GM12878 (cell line): ENCODE data around the gene BLNK. TPM values are rescaled to one million over a fixed set of nuclear protein-coding genes. Genes with fewer than 3 reads are reported as not detected.

Source experiments
- EGR1 ChIP-seq, 2 experiments: IDR thresholded peaks; 1 replicate in 1 of 2; 2 replicates in 1 of 2; pipeline ENCODE4 v1.6.1; 2011 to 2012; ENCODE audit warnings: low read depth in 2 of 2, low read length in 2 of 2, borderline replicate concordance in 1 of 2, mild to moderate bottlenecking in 1 of 2, moderate library complexity in 1 of 2
- GABPA ChIP-seq: IDR thresholded peaks from 2 replicates; pipeline ENCODE4 v1.6.1; 2014; ENCODE audit warnings: antibody characterized with exemption, low read depth, mild to moderate bottlenecking, inconsistent platforms
- HDAC6 ChIP-seq: fragments of 200-600 bp; sonication (generic); IDR thresholded peaks from one replicate; pipeline ENCODE4 v1.8.0; 2017; ENCODE audit warnings: antibody characterized with exemption; ENCODE audit not compliant: unreplicated experiment
- IKZF1 ChIP-seq: fragments of 450-650 bp; conservative IDR thresholded peaks from 2 replicates; pipeline ENCODE4 v1.6.1; 2017; ENCODE audit warnings: antibody characterized with exemption, mild to moderate bottlenecking
- MYC ChIP-seq: IDR thresholded peaks from 2 replicates; pipeline ENCODE4 v1.6.1; 2011; ENCODE audit warnings: mild to moderate bottlenecking, low read length, moderate library complexity, inconsistent platforms; ENCODE audit not compliant: insufficient read depth, insufficient replicate concordance, insufficient read length, severe bottlenecking
- POLR2A ChIP-seq: IDR thresholded peaks from 2 replicates; pipeline ENCODE4 v1.6.1; 2011; ENCODE audit warnings: low read depth, mild to moderate bottlenecking, low read length
- SMAD1 ChIP-seq: fragments of 450-650 bp; IDR thresholded peaks from 2 replicates; pipeline ENCODE4 v1.6.1; 2018; ENCODE audit warnings: mild to moderate bottlenecking, low read depth; ENCODE audit not compliant: partially characterized antibody
- WRNIP1 ChIP-seq: IDR thresholded peaks from 2 replicates; pipeline ENCODE4 v1.6.1; 2011; ENCODE audit warnings: low read depth, low read length, improper control_type of control experiment, borderline replicate concordance
- ZNF622 ChIP-seq: fragments of 450-650 bp; IDR thresholded peaks from 2 replicates; pipeline ENCODE4 v1.6.1; 2017; ENCODE audit warnings: mild to moderate bottlenecking, inconsistent platforms
- polyA plus RNA-seq, 11 experiments: library from polyadenylated mRNA; depleted of rRNA in 4 of 11; unstranded in 6 of 11; stranded (reverse) in 5 of 11; fragments of >200 nt; fragmentation: Nextera tagmentation in 4 of 11; fragmentation: Illumina TruSeq in 1 of 11; extraction: Ambion mirVana in 4 of 11; extraction: Trizol in 1 of 11; gene quantifications; 1 replicate in 1 of 11; 2 replicates in 10 of 11; pipeline versions ENCODE4 v1.2.1 to v1.2.3, GENCODE V29; 2011 to 2016; ENCODE audit warnings: inconsistent platforms in 2 of 11, missing spikeins in 2 of 11, low read depth in 1 of 11
- total RNA-seq, 4 experiments: library from RNA; depleted of rRNA in 3 of 4; stranded (reverse); fragments of >200 nt in 3 of 4; fragmentation: Illumina TruSeq in 1 of 4; extraction: Trizol in 1 of 4; gene quantifications; 2 replicates each; pipeline versions ENCODE4 v1.2.1 to v1.2.3, GENCODE V29; 2013 to 2021
- TF ChIP-seq, protein P1 (sequence below): fragments of 450-650 bp; IDR thresholded peaks from 2 replicates; pipeline ENCODE4 v1.6.1; 2017; ENCODE audit warnings: low read depth, mild to moderate bottlenecking, moderate library complexity
- TF ChIP-seq, protein P2 (sequence below): IDR thresholded peaks from 2 replicates; pipeline ENCODE4 v1.6.1; 2012; ENCODE audit warnings: low read depth, low read length, improper control_type of control experiment
- TF ChIP-seq, protein P3 (sequence below): fragments of 450-650 bp; IDR thresholded peaks from 2 replicates; pipeline ENCODE4 v1.6.1; 2016; ENCODE audit warnings: mild to moderate bottlenecking
- TF ChIP-seq, protein P4 (sequence below): fragments of 450-650 bp; IDR thresholded peaks from 2 replicates; pipeline ENCODE4 v1.6.1; 2018; ENCODE audit warnings: mild to moderate bottlenecking, low read depth, moderate library complexity; ENCODE audit not compliant: partially characterized antibody
- TF ChIP-seq, protein P5 (sequence below): fragments of 150-350 bp; IDR thresholded peaks from 2 replicates; pipeline ENCODE4 v1.6.1; 2016; ENCODE audit warnings: low read depth, low read length

BLNK gene
- total and polyA plus RNA-seq, 10 of the 15 experiments (the other 5 are each of a cell fraction or from before 2014, with no cell fraction given), result 79.5 to 201 (median 139) TPM

DNA sequence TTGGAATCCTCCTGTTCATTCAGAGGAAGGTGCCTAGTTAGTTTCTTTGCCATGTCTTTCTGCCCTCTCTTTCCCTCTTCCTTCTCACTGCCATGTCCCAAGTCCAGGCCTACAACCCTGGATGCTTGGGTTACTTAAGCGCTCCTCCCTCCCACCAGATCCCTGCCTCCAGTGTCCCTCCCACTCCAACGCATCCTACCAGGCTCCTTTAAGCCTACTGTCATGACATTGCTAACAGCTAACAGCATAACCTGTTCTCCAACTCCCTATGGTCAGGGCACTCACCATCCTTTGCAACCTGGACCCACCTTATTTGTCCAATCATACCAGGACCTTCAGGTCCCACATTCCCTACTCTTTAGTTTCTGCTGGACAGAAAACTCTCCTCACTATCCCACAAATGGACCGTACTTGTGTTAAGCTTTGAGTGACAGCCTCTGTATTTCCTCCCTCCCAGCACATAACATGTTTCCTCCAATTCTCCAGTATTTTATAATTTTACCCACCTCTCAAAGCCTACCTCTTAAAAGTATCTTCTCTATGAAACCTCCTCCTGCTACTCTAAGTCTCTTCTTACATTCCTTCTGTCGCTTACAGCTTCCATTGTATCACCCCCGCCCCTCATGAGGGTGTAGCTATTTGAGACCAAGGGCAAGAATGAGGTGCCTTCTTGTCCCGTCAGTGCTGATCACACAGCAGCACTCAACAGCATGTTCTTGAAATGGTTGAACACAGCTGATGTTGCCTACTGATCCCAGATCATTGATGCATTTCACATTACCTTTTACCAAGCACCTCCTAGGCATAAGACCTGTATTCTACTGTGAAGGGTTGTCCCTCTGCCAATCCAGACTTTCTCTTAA is 1.7 kb downstream of the BLNK start (continued):
- TF ChIP-seq, protein P1, sequence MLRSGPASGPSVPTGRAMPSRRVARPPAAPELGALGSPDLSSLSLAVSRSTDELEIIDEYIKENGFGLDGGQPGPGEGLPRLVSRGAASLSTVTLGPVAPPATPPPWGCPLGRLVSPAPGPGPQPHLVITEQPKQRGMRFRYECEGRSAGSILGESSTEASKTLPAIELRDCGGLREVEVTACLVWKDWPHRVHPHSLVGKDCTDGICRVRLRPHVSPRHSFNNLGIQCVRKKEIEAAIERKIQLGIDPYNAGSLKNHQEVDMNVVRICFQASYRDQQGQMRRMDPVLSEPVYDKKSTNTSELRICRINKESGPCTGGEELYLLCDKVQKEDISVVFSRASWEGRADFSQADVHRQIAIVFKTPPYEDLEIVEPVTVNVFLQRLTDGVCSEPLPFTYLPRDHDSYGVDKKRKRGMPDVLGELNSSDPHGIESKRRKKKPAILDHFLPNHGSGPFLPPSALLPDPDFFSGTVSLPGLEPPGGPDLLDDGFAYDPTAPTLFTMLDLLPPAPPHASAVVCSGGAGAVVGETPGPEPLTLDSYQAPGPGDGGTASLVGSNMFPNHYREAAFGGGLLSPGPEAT, result 0 out of 2 replicates have a peak, but pooled peaks have one; percentile 10
- TF ChIP-seq GABPA, result no peak
- TF ChIP-seq POLR2A, result peak; percentile 45; the same call in 1 of the 2 replicates
- no peak for TF ChIP-seq EGR1 (IDR thresholded peaks at IDR 0.05; ENCODE audit: borderline replicate concordance in 1 of 2, low read depth in 2 of 2, low read length in 2 of 2)
- TF ChIP-seq, protein P2, sequence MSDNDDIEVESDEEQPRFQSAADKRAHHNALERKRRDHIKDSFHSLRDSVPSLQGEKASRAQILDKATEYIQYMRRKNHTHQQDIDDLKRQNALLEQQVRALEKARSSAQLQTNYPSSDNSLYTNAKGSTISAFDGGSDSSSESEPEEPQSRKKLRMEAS, result no peak
- no peak for TF ChIP-seq HDAC6
- TF ChIP-seq WRNIP1, result 0 out of 2 replicates have a peak, but pooled peaks have one; percentile 55
- TF ChIP-seq, protein P3, sequence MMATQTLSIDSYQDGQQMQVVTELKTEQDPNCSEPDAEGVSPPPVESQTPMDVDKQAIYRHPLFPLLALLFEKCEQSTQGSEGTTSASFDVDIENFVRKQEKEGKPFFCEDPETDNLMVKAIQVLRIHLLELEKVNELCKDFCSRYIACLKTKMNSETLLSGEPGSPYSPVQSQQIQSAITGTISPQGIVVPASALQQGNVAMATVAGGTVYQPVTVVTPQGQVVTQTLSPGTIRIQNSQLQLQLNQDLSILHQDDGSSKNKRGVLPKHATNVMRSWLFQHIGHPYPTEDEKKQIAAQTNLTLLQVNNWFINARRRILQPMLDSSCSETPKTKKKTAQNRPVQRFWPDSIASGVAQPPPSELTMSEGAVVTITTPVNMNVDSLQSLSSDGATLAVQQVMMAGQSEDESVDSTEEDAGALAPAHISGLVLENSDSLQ, result peak; percentile 93
- TF ChIP-seq, protein P4, sequence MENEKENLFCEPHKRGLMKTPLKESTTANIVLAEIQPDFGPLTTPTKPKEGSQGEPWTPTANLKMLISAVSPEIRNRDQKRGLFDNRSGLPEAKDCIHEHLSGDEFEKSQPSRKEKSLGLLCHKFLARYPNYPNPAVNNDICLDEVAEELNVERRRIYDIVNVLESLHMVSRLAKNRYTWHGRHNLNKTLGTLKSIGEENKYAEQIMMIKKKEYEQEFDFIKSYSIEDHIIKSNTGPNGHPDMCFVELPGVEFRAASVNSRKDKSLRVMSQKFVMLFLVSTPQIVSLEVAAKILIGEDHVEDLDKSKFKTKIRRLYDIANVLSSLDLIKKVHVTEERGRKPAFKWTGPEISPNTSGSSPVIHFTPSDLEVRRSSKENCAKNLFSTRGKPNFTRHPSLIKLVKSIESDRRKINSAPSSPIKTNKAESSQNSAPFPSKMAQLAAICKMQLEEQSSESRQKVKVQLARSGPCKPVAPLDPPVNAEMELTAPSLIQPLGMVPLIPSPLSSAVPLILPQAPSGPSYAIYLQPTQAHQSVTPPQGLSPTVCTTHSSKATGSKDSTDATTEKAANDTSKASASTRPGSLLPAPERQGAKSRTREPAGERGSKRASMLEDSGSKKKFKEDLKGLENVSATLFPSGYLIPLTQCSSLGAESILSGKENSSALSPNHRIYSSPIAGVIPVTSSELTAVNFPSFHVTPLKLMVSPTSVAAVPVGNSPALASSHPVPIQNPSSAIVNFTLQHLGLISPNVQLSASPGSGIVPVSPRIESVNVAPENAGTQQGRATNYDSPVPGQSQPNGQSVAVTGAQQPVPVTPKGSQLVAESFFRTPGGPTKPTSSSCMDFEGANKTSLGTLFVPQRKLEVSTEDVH, result no peak
- TF ChIP-seq, protein P5, sequence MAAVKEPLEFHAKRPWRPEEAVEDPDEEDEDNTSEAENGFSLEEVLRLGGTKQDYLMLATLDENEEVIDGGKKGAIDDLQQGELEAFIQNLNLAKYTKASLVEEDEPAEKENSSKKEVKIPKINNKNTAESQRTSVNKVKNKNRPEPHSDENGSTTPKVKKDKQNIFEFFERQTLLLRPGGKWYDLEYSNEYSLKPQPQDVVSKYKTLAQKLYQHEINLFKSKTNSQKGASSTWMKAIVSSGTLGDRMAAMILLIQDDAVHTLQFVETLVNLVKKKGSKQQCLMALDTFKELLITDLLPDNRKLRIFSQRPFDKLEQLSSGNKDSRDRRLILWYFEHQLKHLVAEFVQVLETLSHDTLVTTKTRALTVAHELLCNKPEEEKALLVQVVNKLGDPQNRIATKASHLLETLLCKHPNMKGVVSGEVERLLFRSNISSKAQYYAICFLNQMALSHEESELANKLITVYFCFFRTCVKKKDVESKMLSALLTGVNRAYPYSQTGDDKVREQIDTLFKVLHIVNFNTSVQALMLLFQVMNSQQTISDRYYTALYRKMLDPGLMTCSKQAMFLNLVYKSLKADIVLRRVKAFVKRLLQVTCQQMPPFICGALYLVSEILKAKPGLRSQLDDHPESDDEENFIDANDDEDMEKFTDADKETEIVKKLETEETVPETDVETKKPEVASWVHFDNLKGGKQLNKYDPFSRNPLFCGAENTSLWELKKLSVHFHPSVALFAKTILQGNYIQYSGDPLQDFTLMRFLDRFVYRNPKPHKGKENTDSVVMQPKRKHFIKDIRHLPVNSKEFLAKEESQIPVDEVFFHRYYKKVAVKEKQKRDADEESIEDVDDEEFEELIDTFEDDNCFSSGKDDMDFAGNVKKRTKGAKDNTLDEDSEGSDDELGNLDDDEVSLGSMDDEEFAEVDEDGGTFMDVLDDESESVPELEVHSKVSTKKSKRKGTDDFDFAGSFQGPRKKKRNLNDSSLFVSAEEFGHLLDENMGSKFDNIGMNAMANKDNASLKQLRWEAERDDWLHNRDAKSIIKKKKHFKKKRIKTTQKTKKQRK, result no peak
- no peak for TF ChIP-seq MYC
- TF ChIP-seq SMAD1, result no peak
- 0 out of 2 replicates have a peak, but pooled peaks have one; percentile 18 for TF ChIP-seq IKZF1
- no peak for TF ChIP-seq ZNF622
- TF ChIP-seq, all 136 proteins: peak for 10
